NCI-H2029 (cell line): Measurements from ENCODE around the gene EIF4A2.
"Not testable (repeated sequence)": the region's sequence is repeated elsewhere in the genome, so short reads cannot be mapped to it uniquely, and the experiment has no call there.

Source experiments
- DNase-seq: peaks from one replicate; lab custom pipeline; 2025; lab: John Stamatoyannopoulos, UW

Gene EIF4A2

DNA sequence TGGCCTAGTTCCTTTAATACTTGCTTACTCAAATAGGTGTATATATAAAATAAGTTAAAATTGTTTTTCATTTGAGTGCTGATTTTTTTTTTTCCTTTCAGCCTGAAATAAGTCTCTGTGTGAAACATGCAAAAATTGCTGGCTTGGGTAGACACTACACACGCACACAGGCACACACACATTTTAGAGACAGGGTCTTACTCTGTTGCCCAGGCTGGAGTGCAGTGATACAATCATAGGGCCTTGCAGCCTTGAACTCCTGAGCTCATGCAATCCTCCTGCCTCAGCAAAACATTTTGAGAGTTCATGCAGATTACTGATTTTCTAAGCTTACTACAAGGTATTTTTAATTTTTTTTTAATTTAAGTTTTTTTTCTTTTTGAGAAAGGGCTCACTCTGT is 35.6 kb downstream of the EIF4A2 start:
- DNase-seq = no peak

DNA sequence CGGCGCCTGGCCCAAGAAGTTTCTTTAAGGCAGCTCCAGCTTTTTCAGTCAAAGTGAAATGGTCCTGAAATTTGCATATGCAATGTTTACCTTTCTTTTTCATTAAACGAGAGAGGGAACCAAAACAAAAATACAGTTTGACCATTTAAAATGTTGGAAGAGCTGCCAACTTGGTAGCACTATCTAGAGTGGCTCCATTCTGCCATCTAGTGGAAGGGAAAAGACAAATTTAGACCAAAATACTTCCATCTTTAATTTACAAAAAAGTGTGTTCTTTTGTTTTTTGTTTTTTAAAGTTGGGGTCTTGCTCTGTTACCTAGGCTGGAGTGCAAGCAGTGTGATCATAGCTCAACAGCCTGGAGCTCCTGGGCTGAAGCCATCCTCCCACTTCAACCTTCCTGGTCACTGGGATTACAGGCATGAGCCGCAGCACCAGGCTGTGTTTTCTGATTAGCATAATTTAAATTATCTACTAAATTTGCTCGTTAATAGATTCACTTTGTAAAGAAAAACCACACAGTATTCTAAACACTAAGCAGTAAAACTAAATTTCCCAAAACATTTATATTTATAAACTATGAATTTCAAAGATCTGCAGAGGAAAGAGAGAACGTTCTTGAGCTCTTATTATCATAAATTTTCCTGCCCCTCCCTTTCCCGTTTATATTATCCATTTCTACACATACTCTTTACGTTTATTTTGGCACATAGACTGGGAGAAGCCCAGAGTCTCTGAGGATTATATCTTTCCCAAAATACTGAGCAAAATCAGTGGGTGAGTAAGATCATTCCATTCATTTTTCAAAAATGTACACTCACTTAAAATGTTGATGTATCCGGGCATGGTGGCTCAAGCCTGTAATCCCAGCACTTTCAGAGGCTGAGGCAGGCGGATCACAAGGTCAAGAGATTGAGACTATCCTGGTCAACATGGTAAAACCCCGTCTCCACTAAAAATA is 38.3 kb downstream of the EIF4A2 start:
- peak; percentile 50 for DNase-seq

DNA sequence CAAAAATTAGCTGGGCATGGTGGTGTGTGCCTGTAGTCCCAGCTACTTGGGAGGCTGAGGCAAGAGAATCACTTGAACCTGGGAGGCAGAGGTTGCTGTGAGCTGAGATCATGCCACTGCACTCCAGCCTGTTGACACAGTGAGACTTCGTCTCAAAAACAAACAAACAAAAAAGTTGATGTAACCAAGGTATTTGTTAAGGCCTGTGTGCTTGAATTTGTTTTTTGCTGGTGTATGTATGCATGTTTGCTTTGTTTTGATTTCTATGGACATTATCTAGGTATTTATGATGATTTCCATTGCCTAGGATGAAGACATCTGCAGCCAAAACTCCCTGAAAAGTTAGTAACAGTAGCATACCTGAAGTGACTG is 39.0 kb downstream of the EIF4A2 start:
- DNase-seq = not testable (repeated sequence)

DNA sequence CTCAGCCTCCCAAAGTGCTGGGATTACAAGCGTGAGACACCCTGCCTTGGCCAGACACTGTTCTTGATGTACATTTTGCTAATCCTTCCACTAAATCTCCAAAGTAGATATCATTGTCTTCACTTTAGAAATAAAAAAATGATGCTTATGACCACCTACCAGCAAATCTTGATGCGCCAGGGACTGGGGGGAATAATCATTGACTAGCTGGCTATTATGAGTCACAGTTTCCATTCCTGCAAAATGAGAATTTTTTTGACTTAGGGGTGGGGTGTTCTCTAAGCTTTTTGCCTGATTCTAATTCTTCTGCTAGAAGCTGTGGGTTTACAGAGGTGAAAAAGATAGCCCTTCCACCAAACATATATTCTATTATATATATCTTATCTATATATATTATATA is 40.0 kb downstream of the EIF4A2 start:
- DNase-seq = no peak

DNA sequence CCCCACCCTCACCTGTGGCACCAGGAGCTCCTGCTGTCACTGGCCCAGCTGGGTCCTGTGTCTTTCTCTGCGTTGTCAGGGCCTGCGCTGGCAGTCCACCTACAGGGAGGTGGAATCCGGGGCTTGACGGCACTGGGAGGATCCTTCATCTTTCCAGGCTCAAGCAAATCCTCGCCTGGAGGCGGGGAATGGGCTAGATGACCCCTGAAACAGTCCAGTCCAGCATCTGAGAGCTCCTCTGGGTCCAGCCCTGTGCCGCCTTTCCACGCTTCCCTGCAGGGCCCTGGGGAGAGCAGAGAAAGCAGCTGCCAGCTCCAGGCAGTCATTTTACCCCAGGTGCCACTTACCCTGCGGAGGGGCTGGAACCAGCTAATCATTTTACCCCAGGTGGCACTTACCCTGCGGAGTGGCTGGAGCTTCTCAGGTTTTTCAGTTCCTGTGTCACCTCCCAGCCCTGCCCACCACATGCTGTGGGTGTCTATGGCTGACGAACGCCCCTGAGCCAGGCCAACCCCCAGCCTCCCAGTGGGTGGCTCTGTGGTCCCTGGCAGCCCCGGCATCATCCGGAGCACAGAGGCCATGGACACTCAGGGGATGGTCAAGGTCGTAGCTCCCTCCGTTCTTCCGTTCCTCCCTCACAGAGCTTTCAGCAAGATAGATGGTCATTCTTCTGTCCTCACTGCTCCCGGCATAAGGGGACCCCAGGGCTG is 41.2 kb downstream of the EIF4A2 start:
- DNase-seq = no peak

DNA sequence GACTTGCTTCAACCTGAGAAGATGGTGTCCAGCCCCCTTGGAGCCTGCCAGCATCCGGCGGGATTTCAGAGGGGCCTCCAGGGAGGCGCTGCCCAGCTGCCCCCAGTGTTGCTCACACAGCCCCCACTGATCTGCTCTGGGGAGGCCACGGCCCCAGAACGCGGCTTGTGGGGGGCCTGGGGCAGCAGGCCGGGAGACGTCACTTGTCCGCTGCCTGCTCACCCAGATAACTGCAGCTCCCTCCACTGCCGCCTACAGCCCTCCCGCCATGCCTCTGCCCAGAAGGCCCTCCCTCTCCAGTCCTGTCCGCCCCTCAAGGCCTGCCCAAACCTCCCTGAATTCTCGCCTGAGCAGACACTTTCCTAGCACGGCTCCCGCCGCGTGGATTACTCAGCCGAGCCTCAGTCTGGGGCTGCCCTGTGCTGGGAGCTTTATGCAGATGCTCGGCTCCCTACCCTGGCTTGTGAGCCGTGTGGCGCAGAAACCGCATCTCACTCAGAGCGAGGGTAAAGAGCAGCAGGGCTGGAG is 42.0 kb downstream of the EIF4A2 start:
- DNase-seq = no peak

DNA sequence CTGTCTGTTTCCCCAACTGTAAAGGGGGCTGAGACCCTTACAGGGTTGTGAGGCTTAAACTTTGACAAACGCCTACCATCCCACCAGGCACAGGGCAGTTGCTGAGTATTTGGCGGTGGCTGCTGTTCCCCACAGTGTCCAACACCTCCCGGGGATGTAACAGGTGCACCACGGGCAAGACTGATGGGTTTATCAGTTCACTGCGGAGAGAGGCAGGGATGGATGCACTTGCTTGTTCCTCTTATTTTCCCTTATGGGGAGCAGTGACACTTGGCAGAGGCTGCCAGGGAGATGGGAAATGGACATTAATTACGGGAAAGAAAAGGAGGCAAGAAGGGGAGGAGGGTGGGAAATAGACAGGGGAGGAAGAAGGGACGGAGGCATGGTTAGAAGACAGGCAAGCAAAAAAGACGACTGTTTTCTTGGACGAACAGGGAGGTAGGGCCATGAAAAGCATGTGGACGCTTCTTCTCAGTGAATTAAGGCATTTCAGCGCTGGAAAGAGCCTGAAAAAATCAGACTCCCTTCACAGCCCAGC is 42.6 kb downstream of the EIF4A2 start:
- DNase-seq = no peak

DNA sequence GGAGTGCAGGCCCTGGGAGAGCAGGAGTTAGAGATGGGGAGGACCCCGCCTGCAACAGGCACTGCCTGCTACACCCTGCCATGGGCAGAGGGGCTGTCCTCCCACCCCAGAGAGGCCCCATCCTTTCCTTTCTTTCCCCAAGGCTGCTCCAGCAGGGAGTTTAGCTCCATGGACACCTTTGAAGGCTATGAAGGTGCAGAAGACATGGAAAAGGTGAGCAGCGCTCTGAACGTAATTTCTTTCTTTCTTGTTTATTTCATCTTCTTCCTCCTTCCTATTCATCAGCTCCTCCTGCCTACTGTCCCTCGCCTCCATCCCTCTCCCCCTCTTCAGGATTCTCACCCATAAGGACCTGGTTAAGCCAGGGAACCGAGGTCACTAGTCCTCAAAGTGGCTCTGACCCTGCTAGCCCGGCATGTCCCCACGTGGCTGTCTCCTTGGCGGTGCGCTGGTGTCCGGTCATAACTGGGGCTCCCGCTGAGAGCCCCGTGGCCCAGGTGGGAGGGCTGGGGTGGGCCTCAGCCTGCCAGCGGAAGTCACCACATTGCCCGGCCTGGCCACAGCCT is 43.1 kb downstream of the EIF4A2 start:
- no peak for DNase-seq

DNA sequence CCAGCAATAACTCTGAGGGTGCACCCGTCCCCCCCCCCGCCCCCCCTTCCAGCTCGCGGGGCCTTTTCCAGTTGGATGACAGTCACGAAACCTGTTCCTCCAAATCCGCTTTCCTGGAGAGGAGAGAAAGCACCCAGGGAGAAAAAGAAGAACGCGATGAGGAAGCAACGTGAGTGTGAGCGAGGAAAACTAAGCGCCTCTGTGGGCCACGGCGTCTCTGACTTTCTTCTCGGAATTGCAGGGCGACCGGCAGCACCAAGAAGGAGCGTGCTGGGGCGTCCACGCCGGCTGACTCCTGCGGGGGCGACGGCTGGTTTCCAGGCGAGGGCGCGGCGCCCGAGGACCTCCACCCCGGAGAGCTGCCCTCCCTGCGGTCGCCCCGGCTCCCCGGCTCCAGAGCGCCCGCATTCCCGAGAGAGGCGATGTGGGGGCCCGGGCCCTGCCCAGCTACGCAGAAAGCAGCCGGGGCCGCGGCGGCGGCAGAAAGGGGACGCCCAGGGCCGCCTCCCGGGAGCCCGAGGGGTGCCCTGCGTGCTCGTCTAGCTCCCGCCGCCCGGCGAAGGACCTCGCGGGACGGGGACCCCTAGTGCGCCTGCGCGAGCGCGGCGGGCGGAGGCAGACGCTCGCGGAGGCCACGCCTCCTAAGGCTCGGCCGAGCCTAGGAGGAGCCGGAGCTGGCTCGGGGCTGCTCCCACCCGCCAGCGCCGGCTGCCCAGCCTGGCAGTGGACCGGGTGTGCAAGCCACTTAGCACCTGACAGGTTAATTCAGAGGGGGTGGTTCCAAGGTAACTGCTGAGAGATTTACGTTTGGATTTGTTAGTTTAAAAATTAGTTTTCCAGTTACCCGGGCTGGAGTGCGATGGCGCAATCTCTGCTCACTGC is 43.8 kb downstream of the EIF4A2 start:
- peak; percentile 79 for DNase-seq

DNA sequence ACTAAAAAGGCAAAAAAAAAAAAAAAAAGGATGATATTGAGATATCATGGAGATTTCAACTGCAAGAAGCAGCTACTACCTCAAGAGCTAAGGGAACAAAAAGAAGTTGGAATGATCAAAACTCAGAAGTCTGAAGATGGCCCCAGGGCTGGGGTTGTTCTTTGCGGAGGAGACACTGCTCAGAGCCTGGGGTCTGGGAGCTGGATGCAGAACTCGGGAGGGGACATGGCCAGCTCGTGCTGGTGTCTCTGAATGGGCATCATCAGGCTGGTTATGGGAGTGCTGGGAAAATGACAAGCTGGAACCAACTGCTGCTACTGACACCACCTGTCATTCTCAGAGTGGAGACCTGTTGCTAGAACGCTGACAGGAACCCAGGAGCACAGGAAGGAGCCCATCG is 45.0 kb downstream of the EIF4A2 start:
- DNase-seq = no peak

DNA sequence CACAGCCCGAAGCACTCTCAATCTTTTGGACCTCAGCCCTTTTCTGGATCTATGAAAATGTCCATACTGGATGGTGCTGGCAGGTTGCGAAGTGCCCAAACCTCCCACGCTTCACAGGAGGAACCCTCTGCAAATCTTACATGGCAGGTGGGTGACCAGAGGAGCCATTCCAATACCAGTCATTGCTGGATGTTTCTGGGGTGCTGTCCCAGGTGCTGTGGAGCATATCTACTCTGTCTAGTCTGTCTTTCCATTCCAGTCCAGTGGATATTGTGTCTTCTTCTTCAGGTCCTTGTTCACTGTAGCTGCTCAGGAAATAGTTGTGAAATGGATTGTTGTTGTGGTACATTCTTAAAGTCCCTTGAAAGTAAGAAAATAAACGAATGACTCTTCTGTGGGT is 48.4 kb downstream of the EIF4A2 start:
- DNase-seq = no peak

DNA sequence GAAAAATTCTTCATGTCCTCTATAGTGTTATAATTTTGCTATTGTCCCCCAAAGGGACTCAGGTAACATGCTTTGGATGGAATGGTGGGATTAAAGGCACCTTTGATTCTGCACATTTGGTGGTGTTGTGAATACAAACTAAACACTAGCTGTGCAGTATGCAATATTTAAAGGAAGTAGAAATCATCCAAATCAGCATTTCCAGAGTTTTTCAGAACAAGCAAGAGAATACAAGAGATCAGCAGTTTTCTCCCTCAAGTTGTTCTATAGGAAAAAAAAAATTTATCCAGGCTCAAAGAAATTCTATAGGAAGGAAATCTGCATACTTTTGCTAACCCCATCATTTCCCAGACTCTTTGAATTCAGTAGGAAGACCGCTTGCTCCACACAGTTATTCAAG is 48.9 kb downstream of the EIF4A2 start:
- DNase-seq = no peak
